ENCODE measurements around the gene LRP5. TPM values are rescaled to one million over a fixed set of nuclear protein-coding genes. Genes with fewer than 3 reads are reported as not detected.

The LRP5 gene
- total RNA-seq, 1 experiment from 2014 or later = 129 TPM

- no peak overlapping the region for H3K4me3 ChIP-seq
- CTCF ChIA-PET = interaction anchor here (0.7 kb wide), 1 partner anchor 111 kb away, joined by 4 read pairs; no protein-coding TSS in a partner anchor
- H3K27me3 ChIP-seq (ENCODE audit: insufficient read depth, low read depth) = no peaks in the 10 kb centered on the region
- POLR2A ChIA-PET (ENCODE audit: unreplicated experiment) = no interaction called here
- DNase-seq = no peak
- intact Hi-C loops (cut with micrococcal nuclease; ENCODE audit: unreplicated experiment) = loop anchor here (2.0 kb wide), 2 partner anchors 79 to 173 kb away; no protein-coding TSS in a partner anchor
- peaks cover 52% of the 10 kb centered on the region for H3K4me1 ChIP-seq (replicated peaks; ENCODE audit: insufficient read depth)
- no peak for TF ChIP-seq CTCF (conservative IDR thresholded peaks at IDR 0.05)
- no peak for TF ChIP-seq EZH2 (IDR thresholded peaks at IDR 0.05; ENCODE audit: low read depth)
- no peaks in the 10 kb centered on the region for H3K9me2 ChIP-seq (ENCODE audit: insufficient read depth)
- peaks cover 22% of the 10 kb centered on the region for H3K79me2 ChIP-seq (ENCODE audit: low read depth)
- no peaks in the 10 kb centered on the region for H3K9me3 ChIP-seq (ENCODE audit: insufficient read depth, low read depth)
- H3K4me2 ChIP-seq = no peak overlapping the region
- H3K36me3 ChIP-seq (ENCODE audit: low read depth) = no peaks in the 10 kb centered on the region
- peaks cover 15% of the 10 kb centered on the region for H4K20me1 ChIP-seq (ENCODE audit: insufficient read depth)
- no peak overlapping the region for H3K27ac ChIP-seq
- H2AFZ ChIP-seq = no peak overlapping the region
- BruUV-seq (replicated peaks) = no TSS peak
- peaks cover 35% of the 10 kb centered on the region for H3F3A ChIP-seq (ENCODE audit: insufficient read depth, low read depth)
Observed at GRCh38 chr11:68381716-68382115, 69.3 kb downstream of the LRP5 start.

GRCh38 chr11:68382358-68382998 is 70.1 kb downstream of the LRP5 start:
- BruUV-seq (replicated peaks) = no TSS peak
- CTCF ChIA-PET = interaction anchor here (1.3 kb wide), 1 partner anchor 83 kb away, joined by 3 read pairs; no protein-coding TSS in a partner anchor
- H3K27me3 ChIP-seq (ENCODE audit: insufficient read depth, low read depth) = no peaks in the 10 kb centered on the region
- TF ChIP-seq CTCF (conservative IDR thresholded peaks at IDR 0.05) (no peak), EZH2 (IDR thresholded peaks at IDR 0.05; ENCODE audit: low read depth) (no peak)
- H3K4me3 ChIP-seq = no peak overlapping the region
- POLR2A ChIA-PET (ENCODE audit: unreplicated experiment) = no interaction called here
- peaks cover 22% of the 10 kb centered on the region for H3K79me2 ChIP-seq (ENCODE audit: low read depth)
- H2AFZ ChIP-seq = no peak overlapping the region
- peaks cover 45% of the 10 kb centered on the region for H3K4me1 ChIP-seq (replicated peaks; ENCODE audit: insufficient read depth)
- intact Hi-C loops (cut with micrococcal nuclease; ENCODE audit: unreplicated experiment) = no loop called here
- H3K9me3 ChIP-seq (ENCODE audit: insufficient read depth, low read depth) = no peaks in the 10 kb centered on the region
- H3K36me3 ChIP-seq (ENCODE audit: low read depth) = no peaks in the 10 kb centered on the region
- no peaks in the 10 kb centered on the region for H3K9me2 ChIP-seq (ENCODE audit: insufficient read depth)
- no peak overlapping the region for H3K4me2 ChIP-seq
- H3K27ac ChIP-seq = no peak overlapping the region
- H4K20me1 ChIP-seq (ENCODE audit: insufficient read depth) = peaks cover 15% of the 10 kb centered on the region
- H3F3A ChIP-seq (ENCODE audit: insufficient read depth, low read depth) = peaks cover 35% of the 10 kb centered on the region
- DNase-seq = no peak

- peak in 1 of 2 experiments; percentile 61 for DNase-seq
- H3K4me3 ChIP-seq = no peak overlapping the region
Observed at GRCh38 chr11:68383976-68384501, 71.6 kb downstream of the LRP5 start.

More at GRCh38 chr11:68383976-68384501, 71.6 kb downstream of the LRP5 start:
- CTCF ChIA-PET = no interaction called here
- BruUV-seq (replicated peaks) = no TSS peak
- Histone ChIP-seq H3K36me3 (ENCODE audit: low read depth) (peaks cover under 1% of the 10 kb centered on the region; the same call in 1 of the 2 replicates), H3K4me2 (no peak overlapping the region), H3K9me2 (ENCODE audit: insufficient read depth) (no peaks in the 10 kb centered on the region), H3K27me3 (ENCODE audit: insufficient read depth, low read depth) (no peaks in the 10 kb centered on the region), H3K27ac (no peak overlapping the region), H2AFZ (no peak overlapping the region), H3F3A (ENCODE audit: insufficient read depth, low read depth) (peaks cover 26% of the 10 kb centered on the region), H3K4me1 (replicated peaks; ENCODE audit: insufficient read depth) (peaks cover 29% of the 10 kb centered on the region), H3K9me3 (ENCODE audit: insufficient read depth, low read depth) (no peaks in the 10 kb centered on the region), H4K20me1 (ENCODE audit: insufficient read depth) (peaks cover 15% of the 10 kb centered on the region), H3K79me2 (ENCODE audit: low read depth) (peaks cover 15% of the 10 kb centered on the region)
- TF ChIP-seq CTCF (conservative IDR thresholded peaks at IDR 0.05) = peak; percentile 100
- no peak for TF ChIP-seq EZH2 (IDR thresholded peaks at IDR 0.05; ENCODE audit: low read depth)
- intact Hi-C loops (cut with micrococcal nuclease; ENCODE audit: unreplicated experiment) = loop anchor here (1.0 kb wide), 2 partner anchors 113 to 127 kb away; partner anchors contain the start of gene C11orf24
- POLR2A ChIA-PET (ENCODE audit: unreplicated experiment) = no interaction called here
